PC-3 (cell line): ENCODE results near the gene MORN4. TPM values are rescaled to one million over a fixed set of nuclear protein-coding genes. Genes with fewer than 3 reads are reported as not detected.
"Not testable (repeated sequence)": the region's sequence is repeated elsewhere in the genome, so short reads cannot be mapped to it uniquely, and the experiment has no call there.

Experiments
- ATAC-seq: fragments of 200-7000 bp; cut with Tn5 transposase; 2 replicates; pipeline ENCODE4 v1.9.1; 2020; ENCODE audit warnings: mild to moderate bottlenecking, moderate library complexity
- BruUV-seq: library from RNA; stranded (reverse); fragments of 400-500 nt; replicated peaks from 2 replicates; lab custom pipeline; 2021; lab: Mats Ljungman, UMichigan
- CTCF ChIA-PET: fragments of 300-600 bp; sonication (Branson Sonifier 250); formaldehyde crosslinking; loops from one replicate; lab custom pipeline; 2022; ENCODE audit warnings: antibody characterized with exemption; lab: Charles Lee
- POLR2A ChIA-PET: fragments of 300-600 bp; sonication (Branson Sonifier 250); formaldehyde crosslinking; loops from one replicate; lab custom pipeline; 2022; ENCODE audit warnings: antibody characterized with exemption; ENCODE audit not compliant: unreplicated experiment; lab: Charles Lee
- DNase-seq: peaks from one replicate; pipeline ENCODE4 v3.0.0-alpha.2; 2015
- H2AFZ ChIP-seq: fragments of 300-600 bp; sonication (generic); 2 replicates; pipeline ENCODE4 v1.6.0; 2016; ENCODE audit warnings: antibody characterized with exemption, low read length
- H3F3A ChIP-seq: fragments of 300-600 bp; sonication (generic); one replicate; pipeline ENCODE4 v1.6.0; 2017; ENCODE audit warnings: antibody characterized with exemption, low read length, control low read depth, mild to moderate bottlenecking; ENCODE audit not compliant: unreplicated experiment
- H3K27ac ChIP-seq: fragments of 300-600 bp; sonication (generic); 2 replicates; pipeline ENCODE4 v1.5.1; 2016; ENCODE audit warnings: mild to moderate bottlenecking, low read length
- H3K27me3 ChIP-seq: fragments of 300-600 bp; sonication (generic); 2 replicates; pipeline ENCODE4 v1.6.1; 2016; ENCODE audit warnings: low read length, mixed read lengths
- H3K36me3 ChIP-seq: fragments of 300-600 bp; sonication (generic); 2 replicates; pipeline ENCODE4 v1.6.1; 2016; ENCODE audit warnings: low read depth, mixed run types, low read length, mixed read lengths
- H3K4me1 ChIP-seq: fragments of 300-600 bp; sonication (generic); 2 replicates; pipeline ENCODE4 v1.5.1; 2016; ENCODE audit warnings: low read length; ENCODE audit not compliant: insufficient read depth
- H3K4me2 ChIP-seq: fragments of 300-600 bp; sonication (generic); 2 replicates; pipeline ENCODE4 v1.6.0; 2016; ENCODE audit warnings: low read length
- H3K4me3 ChIP-seq: fragments of 300-600 bp; sonication (generic); 2 replicates; pipeline ENCODE4 v1.5.1; 2016; ENCODE audit warnings: mild to moderate bottlenecking, low read length, mixed read lengths
- H3K79me2 ChIP-seq: fragments of 300-600 bp; sonication (generic); 2 replicates; pipeline ENCODE4 v1.6.1; 2017; ENCODE audit warnings: low read length, mixed read lengths
- H3K9ac ChIP-seq: fragments of 300-600 bp; sonication (generic); 2 replicates; pipeline ENCODE4 v1.6.0; 2016; ENCODE audit warnings: mild to moderate bottlenecking, low read length
- H3K9me2 ChIP-seq: fragments of 300-600 bp; sonication (generic); replicated peaks from 2 replicates; pipeline ENCODE4 v1.6.1; 2016; ENCODE audit warnings: mixed run types, low read length, mixed read lengths
- H3K9me3 ChIP-seq: fragments of 300-600 bp; sonication (generic); 2 replicates; pipeline ENCODE4 v1.6.1; 2016; ENCODE audit warnings: low read length, mixed read lengths
- H4K20me1 ChIP-seq: fragments of 300-600 bp; sonication (generic); 2 replicates; pipeline ENCODE4 v1.6.1; 2016; ENCODE audit warnings: low read length, mixed read lengths
- CTCF ChIP-seq: fragments of 300-600 bp; sonication (generic); conservative IDR thresholded peaks from 2 replicates; pipeline ENCODE4 v1.5.1; 2017; ENCODE audit warnings: antibody characterized with exemption, low read depth, mild to moderate bottlenecking, low read length
- EZH2 ChIP-seq: fragments of 300-600 bp; sonication (generic); IDR thresholded peaks from one replicate; pipeline ENCODE4 v1.6.1; 2017; ENCODE audit warnings: antibody characterized with exemption, mild to moderate bottlenecking, low read length; ENCODE audit not compliant: unreplicated experiment
- EZH2phosphoT487 ChIP-seq: fragments of 300-600 bp; sonication (generic); IDR thresholded peaks from 2 replicates; pipeline ENCODE4 v1.6.1; 2018; ENCODE audit warnings: mild to moderate bottlenecking, antibody characterized with exemption, low read length, borderline replicate concordance
- intact Hi-C: fragments of 100-400 bp; cut with micrococcal nuclease; formaldehyde crosslinking; loops from 2 replicates; pipeline ENCODE4 v1.9.0; 2023
- total RNA-seq: library from RNA; depleted of rRNA; stranded (reverse); fragments of >200 nt; gene quantifications from 2 replicates; pipeline ENCODE4 v1.2.3, GENCODE V29; 2014

The MORN4 gene
- total RNA-seq, 1 experiment from 2014 or later: 12.9 TPM

GRCh38 chr10:97647556-97647955, 14.3 kb upstream of the MORN4 start:
- Histone ChIP-seq H3K9me2 (no peaks in the 10 kb centered on the region), H3K4me2 (peak overlapping the region; percentile 30; the same call in 1 of the 2 replicates), H3K27ac (peak overlapping the region; percentile 25; the same call in 1 of the 2 replicates), H2AFZ (no peak overlapping the region), H3K36me3 (peaks cover 27% of the 10 kb centered on the region), H3K79me2 (peaks cover 66% of the 10 kb centered on the region), H4K20me1 (no peaks in the 10 kb centered on the region), H3K27me3 (no peaks in the 10 kb centered on the region), H3K9me3 (no peaks in the 10 kb centered on the region), H3K9ac (no peak overlapping the region), H3K4me3 (no peak overlapping the region), H3K4me1 (peaks cover 66% of the 10 kb centered on the region), H3F3A (peaks cover 5% of the 10 kb centered on the region)
- no peak for ATAC-seq
- POLR2A ChIA-PET: no interaction called here
- peak; percentile 62 for DNase-seq
- intact Hi-C loops: loop anchor here (5.0 kb wide), 1 partner anchor 40 kb away; the partner anchor contains the start of gene AVPI1
- no TSS peak for BruUV-seq
- TF ChIP-seq EZH2phosphoT487 (no peak), CTCF (no peak), EZH2 (no peak)
- CTCF ChIA-PET: no interaction called here

- H3K4me3 ChIP-seq: no peak overlapping the region
- peaks cover 41% of the 10 kb centered on the region for H3K4me1 ChIP-seq
- no peaks in the 10 kb centered on the region for H3K9me3 ChIP-seq
- ATAC-seq: no peak
- no peak for TF ChIP-seq CTCF
- TF ChIP-seq EZH2: no peak
- no peak for TF ChIP-seq EZH2phosphoT487
- ChIA-PET CTCF (no interaction called here), POLR2A (no interaction called here)
- no peak overlapping the region for H3K27ac ChIP-seq
- H2AFZ ChIP-seq: no peak overlapping the region
- no peak overlapping the region for H3K9ac ChIP-seq
- no peak overlapping the region for H3K4me2 ChIP-seq
- H3K36me3 ChIP-seq: peaks cover 12% of the 10 kb centered on the region
- H3F3A ChIP-seq: no peaks in the 10 kb centered on the region
- no peak for DNase-seq
- no peaks in the 10 kb centered on the region for H3K9me2 ChIP-seq
- intact Hi-C loops: loop anchor here (5.0 kb wide), 1 partner anchor 42 kb away; the partner anchor contains the start of gene AVPI1
- H4K20me1 ChIP-seq: 0 out of 2 replicates have a peak, but pooled peaks cover 5% of the 10 kb centered on the region
- no peaks in the 10 kb centered on the region for H3K27me3 ChIP-seq
- H3K79me2 ChIP-seq: peaks cover 66% of the 10 kb centered on the region
- BruUV-seq: no TSS peak
These were observed 11.6 kb upstream of the MORN4 start for GRCh38 chr10:97644936-97645335.

GRCh38 chr10:97643441-97643985, 10.2 kb upstream of the MORN4 start:
- Histone ChIP-seq H3K9ac (no peak overlapping the region), H3K4me2 (peak overlapping the region; percentile 88), H4K20me1 (0 out of 2 replicates have a peak, but pooled peaks cover 5% of the 10 kb centered on the region), H3K27ac (peak overlapping the region; percentile 38), H3F3A (no peaks in the 10 kb centered on the region), H3K4me3 (peak overlapping the region; percentile 28; the same call in 1 of the 2 replicates), H3K9me3 (no peaks in the 10 kb centered on the region), H3K9me2 (no peaks in the 10 kb centered on the region), H3K79me2 (peaks cover 61% of the 10 kb centered on the region), H3K36me3 (peaks cover 12% of the 10 kb centered on the region), H2AFZ (no peak overlapping the region), H3K27me3 (no peaks in the 10 kb centered on the region), H3K4me1 (peaks cover 29% of the 10 kb centered on the region)
- no peak for TF ChIP-seq EZH2phosphoT487
- TF ChIP-seq EZH2: no peak
- TF ChIP-seq CTCF: no peak
- ATAC-seq: peak; percentile 1; the same call in 1 of the 2 replicates
- peak; percentile 53 for DNase-seq
- intact Hi-C loops: no loop called here
- TSS peak; percentile 7 for BruUV-seq
- CTCF ChIA-PET: no interaction called here
- POLR2A ChIA-PET: no interaction called here

GRCh38 chr10:97642471-97643159, 9.3 kb upstream of the MORN4 start:
- peaks cover 57% of the 10 kb centered on the region for H3K79me2 ChIP-seq
- H3K9me2 ChIP-seq, POLR2A ChIA-PET, H3K9me3 ChIP-seq, CTCF ChIA-PET, H2AFZ ChIP-seq, intact Hi-C loops, H3K27me3 ChIP-seq, H3F3A ChIP-seq, H3K9ac ChIP-seq, H4K20me1 ChIP-seq, BruUV-seq, DNase-seq, ATAC-seq: not testable (repeated sequence)
- peaks cover 20% of the 10 kb centered on the region for H3K4me1 ChIP-seq
- peaks cover 12% of the 10 kb centered on the region for H3K36me3 ChIP-seq
- H3K27ac ChIP-seq: peak overlapping the region; percentile 38
- H3K4me3 ChIP-seq: peak overlapping the region; percentile 28; the same call in 1 of the 2 replicates
- H3K4me2 ChIP-seq: peak overlapping the region; percentile 88
